HepG2 (cell line): ENCODE measurements around the gene RAET1E. TPM values are rescaled to one million over a fixed set of nuclear protein-coding genes. Genes with fewer than 3 reads are reported as not detected.

ENCODE experiments used
- ARID4A ChIP-seq: sonication (generic); formaldehyde crosslinking; IDR thresholded peaks from 2 replicates; pipeline ENCODE4 v1.5.0; 2020; ENCODE audit warnings: mild to moderate bottlenecking, missing genetic modification reagents, borderline replicate concordance
- CCAR2 ChIP-seq: fragments of 200-400 bp; formaldehyde crosslinking; optimal IDR thresholded peaks from 2 replicates; pipeline ENCODE3; 2018; ENCODE audit warnings: low read depth, mild to moderate bottlenecking, low read length, moderate library complexity
- KLF11 ChIP-seq: IDR thresholded peaks from 2 replicates; pipeline ENCODE4 v1.6.1; 2016; ENCODE audit warnings: missing compliant biosample characterization
- MIER2 ChIP-seq: IDR thresholded peaks from 2 replicates; pipeline ENCODE4 v1.6.1; 2016; ENCODE audit warnings: missing biosample characterization, missing genetic modification reagents
- SOX6 ChIP-seq, 2 experiments: fragments of 450-650 bp in 1 of 2; sonication (generic) in 1 of 2; formaldehyde crosslinking in 1 of 2; IDR thresholded peaks; 2 replicates each; pipeline versions ENCODE4 v1.4.0 to v1.6.1; 2017 to 2020; ENCODE audit warnings: antibody characterized with exemption in 1 of 2, mild to moderate bottlenecking in 1 of 2, missing genetic modification reagents in 1 of 2
- SP4 ChIP-seq: sonication (generic); formaldehyde crosslinking; IDR thresholded peaks from 2 replicates; pipeline ENCODE4 v1.8.1; 2023; ENCODE audit warnings: mild to moderate bottlenecking, missing genetic modification reagents
- SPEN ChIP-seq: sonication (generic); formaldehyde crosslinking; IDR thresholded peaks from 2 replicates; pipeline ENCODE4 v1.5.1; 2020; ENCODE audit warnings: low read depth, mild to moderate bottlenecking, missing genetic modification reagents
- ZBTB7A ChIP-seq: sonication (generic); formaldehyde crosslinking; IDR thresholded peaks from 2 replicates; pipeline ENCODE4 v1.8.0; 2022; ENCODE audit warnings: mild to moderate bottlenecking, missing genetic modification reagents
- ZFX ChIP-seq: sonication (generic); formaldehyde crosslinking; IDR thresholded peaks from 2 replicates; pipeline ENCODE4 v1.4.0; 2020; ENCODE audit warnings: mild to moderate bottlenecking, low read depth, missing genetic modification reagents, moderate library complexity
- ZMYM3 ChIP-seq: sonication (generic); formaldehyde crosslinking; IDR thresholded peaks from 2 replicates; pipeline ENCODE4 v1.5.1; 2020; ENCODE audit warnings: mild to moderate bottlenecking, missing genetic modification reagents
- ZNF543 ChIP-seq: sonication (generic); formaldehyde crosslinking; IDR thresholded peaks from 2 replicates; pipeline ENCODE4 v1.4.0; 2020; ENCODE audit warnings: mild to moderate bottlenecking, missing genetic modification reagents
- polyA plus RNA-seq, 8 experiments: library from polyadenylated mRNA; depleted of rRNA in 3 of 8; stranded (reverse) in 7 of 8; unstranded in 1 of 8; fragments of >200 nt; fragmentation: Illumina TruSeq in 4 of 8; extraction: Trizol in 4 of 8; gene quantifications; 2 replicates each; pipeline versions ENCODE4 v1.2.1 to v1.2.3, GENCODE V29; 2011 to 2016; ENCODE audit warnings: low read depth in 4 of 8, missing spikeins in 1 of 8, mixed read lengths in 1 of 8; ENCODE audit not compliant: insufficient read depth in 1 of 8
- total RNA-seq, 5 experiments: library from RNA; depleted of rRNA; stranded (reverse); fragments of >200 nt; fragmentation: Illumina TruSeq; extraction: Trizol; gene quantifications; 2 replicates each; pipeline ENCODE4 v1.2.3, GENCODE V29; 2016; ENCODE audit warnings: low read depth in 1 of 5
- TF ChIP-seq, protein P1 (sequence below): sonication (generic); formaldehyde crosslinking; IDR thresholded peaks from 2 replicates; pipeline ENCODE4 v1.8.1; 2022; ENCODE audit warnings: low read depth, mild to moderate bottlenecking, missing genetic modification reagents
- TF ChIP-seq, protein P2 (sequence below): sonication (generic); formaldehyde crosslinking; conservative IDR thresholded peaks from 2 replicates; pipeline ENCODE4 v1.4.0; 2020; ENCODE audit warnings: mild to moderate bottlenecking, missing genetic modification reagents, moderate library complexity

The RAET1E gene
- total and polyA plus RNA-seq, 2 of the 13 experiments (the other 11 are each of a cell fraction or from before 2014, with no cell fraction given), result not detected

- TF ChIP-seq, protein P1, sequence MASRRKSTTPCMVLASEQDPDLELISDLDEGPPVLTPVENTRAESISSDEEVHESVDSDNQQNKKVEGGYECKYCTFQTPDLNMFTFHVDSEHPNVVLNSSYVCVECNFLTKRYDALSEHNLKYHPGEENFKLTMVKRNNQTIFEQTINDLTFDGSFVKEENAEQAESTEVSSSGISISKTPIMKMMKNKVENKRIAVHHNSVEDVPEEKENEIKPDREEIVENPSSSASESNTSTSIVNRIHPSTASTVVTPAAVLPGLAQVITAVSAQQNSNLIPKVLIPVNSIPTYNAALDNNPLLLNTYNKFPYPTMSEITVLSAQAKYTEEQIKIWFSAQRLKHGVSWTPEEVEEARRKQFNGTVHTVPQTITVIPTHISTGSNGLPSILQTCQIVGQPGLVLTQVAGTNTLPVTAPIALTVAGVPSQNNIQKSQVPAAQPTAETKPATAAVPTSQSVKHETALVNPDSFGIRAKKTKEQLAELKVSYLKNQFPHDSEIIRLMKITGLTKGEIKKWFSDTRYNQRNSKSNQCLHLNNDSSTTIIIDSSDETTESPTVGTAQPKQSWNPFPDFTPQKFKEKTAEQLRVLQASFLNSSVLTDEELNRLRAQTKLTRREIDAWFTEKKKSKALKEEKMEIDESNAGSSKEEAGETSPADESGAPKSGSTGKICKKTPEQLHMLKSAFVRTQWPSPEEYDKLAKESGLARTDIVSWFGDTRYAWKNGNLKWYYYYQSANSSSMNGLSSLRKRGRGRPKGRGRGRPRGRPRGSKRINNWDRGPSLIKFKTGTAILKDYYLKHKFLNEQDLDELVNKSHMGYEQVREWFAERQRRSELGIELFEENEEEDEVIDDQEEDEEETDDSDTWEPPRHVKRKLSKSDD (CRISPR knock-in tag), result peak; percentile 38; the same call in 1 of the 2 replicates
- TF ChIP-seq ARID4A (CRISPR knock-in tag) (peak; percentile 51; the same call in 1 of the 2 replicates), ZBTB7A (CRISPR knock-in tag) (peak; percentile 81), CCAR2 (no peak), ZNF543 (CRISPR knock-in tag) (no peak), ZMYM3 (CRISPR knock-in tag) (peak; percentile 25; the same call in 1 of the 2 replicates), KLF11 (CRISPR knock-in tag) (0 out of 2 replicates have a peak, but pooled peaks have one; percentile 34), MIER2 (CRISPR knock-in tag) (0 out of 2 replicates have a peak, but pooled peaks have one; percentile 53), SOX6 (IDR thresholded peaks at IDR 0.05) (no peak), SOX6 (CRISPR knock-in tag; IDR thresholded peaks at IDR 0.05) (peak; percentile 22; the same call in 1 of the 2 replicates), SP4 (CRISPR knock-in tag) (peak; percentile 60; the same call in 1 of the 2 replicates), SPEN (CRISPR knock-in tag) (peak; percentile 30; the same call in 1 of the 2 replicates), ZFX (CRISPR knock-in tag) (peak; percentile 79)
- TF ChIP-seq, protein P2, sequence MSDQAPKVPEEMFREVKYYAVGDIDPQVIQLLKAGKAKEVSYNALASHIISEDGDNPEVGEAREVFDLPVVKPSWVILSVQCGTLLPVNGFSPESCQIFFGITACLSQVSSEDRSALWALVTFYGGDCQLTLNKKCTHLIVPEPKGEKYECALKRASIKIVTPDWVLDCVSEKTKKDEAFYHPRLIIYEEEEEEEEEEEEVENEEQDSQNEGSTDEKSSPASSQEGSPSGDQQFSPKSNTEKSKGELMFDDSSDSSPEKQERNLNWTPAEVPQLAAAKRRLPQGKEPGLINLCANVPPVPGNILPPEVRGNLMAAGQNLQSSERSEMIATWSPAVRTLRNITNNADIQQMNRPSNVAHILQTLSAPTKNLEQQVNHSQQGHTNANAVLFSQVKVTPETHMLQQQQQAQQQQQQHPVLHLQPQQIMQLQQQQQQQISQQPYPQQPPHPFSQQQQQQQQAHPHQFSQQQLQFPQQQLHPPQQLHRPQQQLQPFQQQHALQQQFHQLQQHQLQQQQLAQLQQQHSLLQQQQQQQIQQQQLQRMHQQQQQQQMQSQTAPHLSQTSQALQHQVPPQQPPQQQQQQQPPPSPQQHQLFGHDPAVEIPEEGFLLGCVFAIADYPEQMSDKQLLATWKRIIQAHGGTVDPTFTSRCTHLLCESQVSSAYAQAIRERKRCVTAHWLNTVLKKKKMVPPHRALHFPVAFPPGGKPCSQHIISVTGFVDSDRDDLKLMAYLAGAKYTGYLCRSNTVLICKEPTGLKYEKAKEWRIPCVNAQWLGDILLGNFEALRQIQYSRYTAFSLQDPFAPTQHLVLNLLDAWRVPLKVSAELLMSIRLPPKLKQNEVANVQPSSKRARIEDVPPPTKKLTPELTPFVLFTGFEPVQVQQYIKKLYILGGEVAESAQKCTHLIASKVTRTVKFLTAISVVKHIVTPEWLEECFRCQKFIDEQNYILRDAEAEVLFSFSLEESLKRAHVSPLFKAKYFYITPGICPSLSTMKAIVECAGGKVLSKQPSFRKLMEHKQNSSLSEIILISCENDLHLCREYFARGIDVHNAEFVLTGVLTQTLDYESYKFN (CRISPR knock-in tag), result peak; percentile 18; the same call in 1 of the 2 replicates
Observed at GRCh38 chr6:149925974-149926777, 28.3 kb upstream of the RAET1E start (continued).
